HG03575 (cell line): ENCODE results near the gene KRT13.

Experiments used
- ATAC-seq: cut with Tn5 transposase; IDR thresholded peaks from one replicate; pipeline ENCODE4 v1.9.1; 2021; ENCODE audit not compliant: unreplicated experiment, insufficient number of reproducible peaks, low FRiP score; ENCODE audit errors: extremely low read depth

KRT13 gene

DNA sequence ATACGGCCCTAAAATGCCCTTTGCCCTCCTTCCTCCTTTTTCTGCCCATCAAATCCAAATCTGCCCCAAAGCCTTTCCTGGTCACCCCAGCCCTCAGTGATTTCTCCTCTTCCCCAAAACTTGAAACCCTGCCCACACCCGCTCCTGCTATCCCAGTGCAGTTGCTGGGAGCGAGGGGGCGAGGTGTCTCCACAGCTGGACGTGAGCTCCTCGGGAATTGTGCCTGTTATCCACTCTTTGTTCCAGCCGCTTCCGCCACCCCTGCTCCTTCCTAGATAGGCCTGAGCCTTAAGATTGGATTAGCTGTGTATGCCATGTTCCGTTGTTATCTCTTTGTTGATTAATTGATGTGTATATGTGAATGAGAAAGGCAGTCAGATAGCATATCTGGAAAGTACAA lies 21.9 kb downstream of the KRT13 start:
- no peak for ATAC-seq

- no peak for ATAC-seq
Observed at GRCh38 chr17:41481036-41481435, 24.4 kb downstream of the KRT13 start, which contains the start of gene KRT35. KRT35 (minus strand) TSS chr17:41481151; CDS start chr17:41481097, 54 bp downstream.

- ATAC-seq, result no peak
Observed at GRCh38 chr17:41480581-41480980, 24.8 kb downstream of the KRT13 start.

GRCh38 chr17:41480136-41480535 lies 25.3 kb downstream of the KRT13 start:
- no peak for ATAC-seq

GRCh38 chr17:41478237-41478636 lies 27.2 kb downstream of the KRT13 start:
- no peak for ATAC-seq

DNA sequence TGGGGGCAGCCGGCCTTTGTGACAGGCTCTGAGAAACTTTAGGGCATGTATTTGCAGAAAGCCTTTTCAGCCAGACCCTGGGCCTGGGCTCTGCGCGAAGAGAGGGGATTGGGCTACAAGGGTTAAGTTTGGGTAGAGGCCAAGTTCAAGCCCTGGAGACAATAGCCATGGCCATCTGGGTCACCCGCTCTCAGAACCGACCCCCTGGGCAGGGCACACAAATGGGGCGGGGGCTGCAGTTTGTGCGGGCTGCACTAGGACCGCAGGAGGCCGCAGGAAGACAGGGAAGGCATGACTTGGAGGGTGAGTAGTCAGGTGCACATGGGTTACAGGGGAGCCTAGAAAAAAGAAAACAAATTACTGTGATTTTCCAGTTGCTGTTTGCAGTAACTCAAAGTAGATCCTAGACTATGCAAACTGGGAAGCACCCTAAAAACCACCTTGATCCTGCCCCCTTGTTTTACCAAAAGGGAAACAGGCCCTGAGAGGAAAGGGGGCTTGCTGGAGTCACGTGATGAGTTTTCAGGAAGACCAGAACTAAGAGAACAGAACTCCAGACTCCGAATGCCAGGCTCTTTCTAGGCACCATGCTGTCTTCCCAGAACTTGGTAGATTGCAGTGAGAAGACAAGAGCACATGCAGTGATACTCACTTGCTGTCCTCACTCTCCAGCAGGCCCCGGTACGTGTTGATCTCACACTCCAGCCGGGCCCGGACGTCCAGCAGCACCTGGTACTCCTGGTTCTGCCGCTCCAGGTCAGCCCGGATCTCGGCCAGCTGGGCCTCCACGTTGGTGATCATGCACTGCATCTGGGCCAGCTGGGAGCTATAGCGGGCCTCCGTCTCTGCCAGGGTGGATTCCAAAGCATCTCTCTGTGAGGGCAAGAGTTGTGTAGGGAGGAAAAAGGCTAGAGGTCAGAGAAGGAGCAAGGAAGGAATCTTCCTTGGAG lies 28.3 kb downstream of the KRT13 start:
- ATAC-seq, result no peak

- ATAC-seq, result no peak
Observed at GRCh38 chr17:41475421-41475820, 30.0 kb downstream of the KRT13 start.

DNA sequence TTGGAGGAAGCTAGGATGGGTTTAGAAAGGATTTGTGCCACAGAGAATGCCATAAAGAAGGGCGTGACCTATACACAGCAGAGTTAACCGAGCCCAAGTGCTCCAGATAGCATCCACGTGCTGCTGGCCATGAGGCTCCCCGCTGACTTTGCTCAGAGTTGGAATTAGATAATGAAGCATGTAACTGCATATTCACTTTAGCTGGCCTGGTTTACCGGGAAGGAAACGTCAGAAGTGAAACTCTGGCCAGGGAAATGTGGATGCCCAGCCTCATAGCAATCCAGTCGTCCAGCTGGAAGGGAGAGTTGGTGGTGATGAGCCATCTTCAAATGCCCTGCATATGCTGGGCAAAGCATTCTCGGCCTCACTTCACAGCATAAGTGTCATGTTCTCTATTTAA lies 30.5 kb downstream of the KRT13 start:
- no peak for ATAC-seq

DNA sequence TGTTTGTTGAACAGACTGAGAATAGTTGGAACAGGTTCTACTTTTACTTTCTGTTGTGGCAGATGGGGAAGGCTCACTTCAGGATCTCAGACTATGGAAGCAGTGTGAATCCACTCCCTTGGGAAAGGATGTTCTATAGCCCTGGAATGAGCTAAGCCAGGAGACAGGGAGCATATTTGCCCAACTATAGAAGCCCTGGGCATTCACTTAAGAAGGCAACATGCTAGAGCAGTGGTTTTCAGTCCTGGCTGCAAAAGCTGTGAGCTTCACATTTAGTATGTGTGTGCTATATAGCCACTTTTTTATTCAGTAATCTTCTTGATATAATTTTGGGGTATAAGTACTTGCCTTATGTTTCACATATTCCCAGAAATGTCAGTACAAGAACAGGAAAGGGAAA lies 37.1 kb downstream of the KRT13 start:
- no peak for ATAC-seq

DNA sequence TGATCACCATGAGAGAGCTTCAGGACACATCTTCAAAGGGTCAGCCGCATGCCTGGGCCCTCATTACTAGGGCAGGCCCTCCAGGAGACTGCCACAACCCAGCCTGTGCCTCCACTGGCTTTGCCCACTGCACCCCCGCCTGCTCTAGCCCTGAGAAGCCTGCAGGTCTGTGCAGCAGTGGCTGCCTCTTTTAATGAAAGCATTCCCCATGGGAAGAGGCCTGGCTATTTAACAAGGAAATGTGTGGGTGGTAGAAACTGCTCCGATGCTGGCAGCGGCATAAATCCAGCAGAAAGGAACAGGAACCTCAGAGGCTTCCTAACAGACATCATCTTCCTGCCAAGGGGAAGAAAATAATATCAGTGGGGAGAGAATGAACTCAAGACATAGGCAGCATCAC lies 37.9 kb downstream of the KRT13 start:
- ATAC-seq, result no peak

DNA sequence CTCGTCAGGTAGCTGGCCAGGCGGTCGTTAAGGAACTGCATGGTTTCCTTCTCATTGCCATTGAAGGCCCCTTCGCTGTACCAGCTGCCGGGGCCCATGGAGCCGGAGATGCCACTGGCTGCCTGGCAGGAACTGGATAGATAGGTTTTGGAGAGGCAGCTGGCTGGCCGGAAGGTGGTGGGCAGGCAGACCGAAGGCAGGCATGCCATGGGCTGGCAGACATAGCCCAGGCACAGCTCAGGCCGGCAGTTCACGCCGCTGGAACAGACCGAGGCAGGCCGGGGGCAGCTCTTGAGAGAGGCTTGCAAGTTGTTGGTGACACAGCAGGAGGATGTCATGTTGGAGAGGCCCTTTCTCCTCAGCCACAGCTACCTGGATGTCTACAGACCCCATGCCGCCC lies 38.4 kb downstream of the KRT13 start, which contains the start of gene KRT32:
TSS of gene KRT32 (minus strand) at position 399 of the 400 bp plus-strand sequence. CDS start at position 338, 61 bp downstream.
- no peak for ATAC-seq

GRCh38 chr17:41464682-41465081 lies 40.7 kb downstream of the KRT13 start:
- ATAC-seq, result no peak

GRCh38 chr17:41464173-41464572 lies 41.2 kb downstream of the KRT13 start:
- ATAC-seq, result no peak

- ATAC-seq, result no peak
Observed at GRCh38 chr17:41463746-41464145, 41.7 kb downstream of the KRT13 start.

GRCh38 chr17:41462705-41463104 lies 42.7 kb downstream of the KRT13 start:
- no peak for ATAC-seq

- ATAC-seq, result no peak
Observed at GRCh38 chr17:41457676-41458075, 47.7 kb downstream of the KRT13 start.

- no peak for ATAC-seq
Observed at GRCh38 chr17:41456204-41456603, 49.2 kb downstream of the KRT13 start.

DNA sequence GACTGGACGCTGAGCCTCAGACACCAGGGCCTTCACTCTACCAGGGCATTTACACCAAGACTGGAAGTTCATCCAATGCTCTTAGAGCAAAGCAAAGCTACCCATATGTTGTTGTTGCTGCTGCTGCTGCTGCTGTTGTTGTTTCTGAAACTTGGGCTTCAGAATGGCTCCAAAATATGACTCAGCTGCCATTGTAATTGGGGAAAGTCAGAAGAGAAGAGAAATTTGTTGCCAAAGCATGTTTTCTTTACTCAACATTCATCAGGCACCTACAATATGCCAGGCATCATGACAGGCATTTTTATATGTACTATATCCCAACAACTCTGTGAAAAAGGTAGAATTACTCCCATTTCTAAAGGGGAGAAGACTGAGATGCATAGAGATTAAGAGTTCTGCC lies 50.2 kb downstream of the KRT13 start:
- no peak for ATAC-seq

GRCh38 chr17:41453066-41453465 lies 52.3 kb downstream of the KRT13 start:
- no peak for ATAC-seq

DNA sequence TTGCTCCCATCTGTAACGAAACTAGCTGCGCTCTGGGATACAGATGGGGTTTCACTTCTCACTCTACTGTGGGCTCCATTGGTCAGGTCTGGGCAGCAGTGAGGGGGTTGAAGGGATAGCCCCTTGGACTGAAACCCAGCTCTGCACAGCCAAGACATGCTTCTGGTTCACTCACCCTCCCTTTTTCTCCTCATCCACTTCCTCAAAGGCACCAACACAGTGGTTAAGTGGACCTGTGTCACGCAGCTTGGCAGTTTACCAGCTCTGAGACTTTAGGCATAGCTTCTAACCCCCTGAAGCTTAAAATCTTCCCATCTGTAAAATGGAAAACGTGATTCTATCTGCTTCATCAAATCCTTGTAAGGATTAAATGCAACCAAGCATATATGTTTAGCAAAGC lies 53.1 kb downstream of the KRT13 start:
- no peak for ATAC-seq
